Measurements from ENCODE around the gene CAND1. TPM values are rescaled to one million over a fixed set of nuclear protein-coding genes. Genes with fewer than 3 reads are reported as not detected.

CAND1 gene
- polyA plus RNA-seq, 2 of the 4 experiments (the other 2 are of a cell fraction) = 70.3 to 185 TPM

- H3K4me3 ChIP-seq = no peak overlapping the region
- H3K4me1 ChIP-seq = peaks cover 28% of the 10 kb centered on the region
- POLR2A ChIA-PET = interaction anchor here (2.5 kb wide), 1 partner anchor 11 kb away, joined by 9 read pairs; the partner anchor contains the start of gene CAND1
- DNase-seq (ENCODE audit: low read depth in 1 of 2, low spot score in 1 of 2) = no peak
- H3K4me2 ChIP-seq = no peak overlapping the region
- no peak for ATAC-seq
- H3K27ac ChIP-seq = no peak overlapping the region
- CTCF ChIA-PET = no interaction called here
- 93% methylated on average over 2 of the region's 2 CpGs for WGBS (ENCODE audit: missing lambda C conversion rate)
- TF ChIP-seq RNF2 (IDR thresholded peaks at IDR 0.05; ENCODE audit: borderline replicate concordance, low read depth) (no peak), CHD2 (IDR thresholded peaks at IDR 0.05; ENCODE audit: low read length, partially characterized antibody) (no peak), BCL3 (IDR thresholded peaks at IDR 0.05) (no peak), MAFK (IDR thresholded peaks at IDR 0.05; ENCODE audit: partially characterized antibody) (no peak), RAD21 (conservative IDR thresholded peaks at IDR 0.05 in 1 of 2, IDR thresholded peaks at IDR 0.05 in 1 of 2) (no peak), JUNB (IDR thresholded peaks at IDR 0.05) (no peak), CTCF (IDR thresholded peaks at IDR 0.05) (no peak), NR3C1 (IDR thresholded peaks at IDR 0.05) (no peak), ZC3H11A (IDR thresholded peaks at IDR 0.05) (no peak), PHF8 (IDR thresholded peaks at IDR 0.05; ENCODE audit: borderline replicate concordance, low read depth) (no peak), POLR2AphosphoS2 (conservative IDR thresholded peaks at IDR 0.05; ENCODE audit: low read length) (no peak), RARB (CRISPR knock-in tag; IDR thresholded peaks at IDR 0.05) (no peak), CBX8 (IDR thresholded peaks at IDR 0.05) (no peak), ELK1 (IDR thresholded peaks at IDR 0.05; ENCODE audit: low read depth, low read length) (no peak), HOXA7 (CRISPR knock-in tag; IDR thresholded peaks at IDR 0.05) (no peak), SMC3 (IDR thresholded peaks at IDR 0.05) (no peak), CHD4 (IDR thresholded peaks at IDR 0.05; ENCODE audit: borderline replicate concordance) (no peak), ZFP36 (IDR thresholded peaks at IDR 0.05; ENCODE audit: borderline replicate concordance, partially characterized antibody) (no peak), GATA3 (IDR thresholded peaks at IDR 0.05; ENCODE audit: borderline replicate concordance) (no peak), FOXS1 (CRISPR knock-in tag; IDR thresholded peaks at IDR 0.05) (no peak)
- H3K9me3 ChIP-seq = no peaks in the 10 kb centered on the region
- FAIRE-seq = no peak
These were observed 11.4 kb downstream of the CAND1 start for GRCh38 chr12:67280572-67280971.

- FAIRE-seq = no peak
- CTCF ChIA-PET = no interaction called here
- TF ChIP-seq ELK1 (IDR thresholded peaks at IDR 0.05; ENCODE audit: low read depth, low read length) (no peak), RFX5 (IDR thresholded peaks at IDR 0.05) (no peak), E2F6 (IDR thresholded peaks at IDR 0.05; ENCODE audit: borderline replicate concordance, low read depth) (no peak), NFE2L2 (conservative IDR thresholded peaks at IDR 0.05; ENCODE audit: low read length) (no peak), KDM1A (IDR thresholded peaks at IDR 0.05; ENCODE audit: low read depth) (no peak), RNF2 (IDR thresholded peaks at IDR 0.05; ENCODE audit: borderline replicate concordance, low read depth) (no peak), TFCP2L1 (CRISPR knock-in tag; IDR thresholded peaks at IDR 0.05) (no peak), USF2 (IDR thresholded peaks at IDR 0.05) (no peak), RAD21 (conservative IDR thresholded peaks at IDR 0.05 in 1 of 2, IDR thresholded peaks at IDR 0.05 in 1 of 2) (no peak), POLR2A (IDR thresholded peaks at IDR 0.05; ENCODE audit: low read length) (no peak), JUNB (IDR thresholded peaks at IDR 0.05) (no peak), CHD2 (IDR thresholded peaks at IDR 0.05; ENCODE audit: low read length, partially characterized antibody) (no peak), SMC3 (IDR thresholded peaks at IDR 0.05) (no peak), ZNF302 (CRISPR knock-in tag; IDR thresholded peaks at IDR 0.05) (no peak), CHD4 (IDR thresholded peaks at IDR 0.05; ENCODE audit: borderline replicate concordance) (no peak), PHF8 (IDR thresholded peaks at IDR 0.05; ENCODE audit: borderline replicate concordance, low read depth) (no peak), JUN (IDR thresholded peaks at IDR 0.05) (no peak), NR3C1 (IDR thresholded peaks at IDR 0.05) (no peak)
These were observed 15.4 kb downstream of the CAND1 start for GRCh38 chr12:67284561-67284960.

More at GRCh38 chr12:67284561-67284960, 15.4 kb downstream of the CAND1 start:
- ATAC-seq (no peak), DNase-seq (ENCODE audit: low read depth in 1 of 2, low spot score in 1 of 2) (no peak)
- Histone ChIP-seq H3K27ac (no peak overlapping the region), H3K4me1 (peaks cover 4% of the 10 kb centered on the region; the same call in 2 of the 3 replicates), H3K4me2 (no peak overlapping the region), H3K4me3 (no peak overlapping the region), H3K9me3 (no peaks in the 10 kb centered on the region)
- 98% methylated on average over 2 of the region's 2 CpGs for WGBS (ENCODE audit: missing lambda C conversion rate)
- POLR2A ChIA-PET = interaction anchor here (1.6 kb wide), 1 partner anchor 16 kb away, joined by 5 read pairs; the partner anchor contains the start of gene CAND1

Data from A549 (cell line).